Muscle of back (tissue), 11 donors: Measurements from ENCODE around the gene CA6. TPM values are rescaled to one million over a fixed set of nuclear protein-coding genes. Genes with fewer than 3 reads are reported as not detected.
"Not testable (repeated sequence)": the region's sequence is repeated elsewhere in the genome, so short reads cannot be mapped to it uniquely, and the experiment has no call there.

Experiments
- DNase-seq, 3 donors: peaks; one replicate each; pipeline versions ENCODE4 v3.0.0 to v3.0.0-alpha.2; 2013
- polyA plus RNA-seq, 10 donors: library from polyadenylated mRNA; unstranded; fragments of 120-200 nt; gene quantifications; one replicate each; pipeline ENCODE4 v1.2.1, GENCODE V29; 2013; ENCODE audit not compliant: insufficient read length in 10 of 10

The CA6 gene
- polyA plus RNA-seq, 10 donors, result 0.20 to 0.26 TPM; not detected in 8

DNA sequence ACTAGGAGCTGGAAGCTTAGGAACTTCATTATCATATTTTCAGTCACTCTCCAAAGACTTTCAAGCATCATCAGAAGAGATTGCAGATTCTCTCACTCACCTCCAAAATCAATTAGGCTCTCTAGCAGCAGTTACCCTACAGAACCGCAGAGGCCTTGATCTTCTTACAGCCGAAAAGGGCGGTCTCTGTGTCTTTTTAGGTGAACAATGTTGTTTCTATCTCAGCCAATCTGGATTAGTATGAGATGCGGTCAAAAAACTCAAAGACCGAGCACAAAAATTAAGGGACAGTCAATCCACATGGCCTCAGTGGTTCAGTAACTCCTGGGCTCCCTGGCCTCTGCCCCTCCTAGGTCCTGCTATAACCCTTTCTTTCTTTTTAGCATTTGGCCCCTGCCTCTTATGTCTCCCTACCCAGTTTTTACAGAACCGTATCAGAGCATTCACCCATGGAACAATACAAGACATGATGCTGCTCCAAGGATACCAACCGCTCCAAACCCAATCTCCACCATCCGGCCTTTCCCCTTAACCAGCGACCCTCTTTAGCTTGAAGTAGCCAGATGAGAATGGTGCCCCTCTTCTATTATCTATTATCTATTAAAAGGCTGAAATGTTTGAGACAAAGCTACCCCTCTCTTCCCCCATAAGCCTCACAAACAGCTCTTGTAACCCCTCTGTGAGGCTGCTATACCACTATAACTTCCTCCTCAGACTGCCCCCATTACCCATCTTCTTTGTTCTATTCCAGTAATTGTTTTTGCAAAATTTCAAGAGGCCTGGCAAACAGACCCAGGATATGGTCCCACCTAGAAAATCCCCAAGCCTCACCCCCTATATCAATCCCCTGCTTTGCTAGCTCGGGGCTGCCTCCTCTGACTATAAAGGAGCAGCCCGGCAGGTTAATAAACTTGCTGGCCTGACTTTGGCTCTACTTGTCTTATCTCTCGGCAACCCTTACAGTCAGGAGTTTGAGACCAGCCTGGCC is 18.7 kb upstream of the CA6 start:
- DNase-seq, result no peak

DNA sequence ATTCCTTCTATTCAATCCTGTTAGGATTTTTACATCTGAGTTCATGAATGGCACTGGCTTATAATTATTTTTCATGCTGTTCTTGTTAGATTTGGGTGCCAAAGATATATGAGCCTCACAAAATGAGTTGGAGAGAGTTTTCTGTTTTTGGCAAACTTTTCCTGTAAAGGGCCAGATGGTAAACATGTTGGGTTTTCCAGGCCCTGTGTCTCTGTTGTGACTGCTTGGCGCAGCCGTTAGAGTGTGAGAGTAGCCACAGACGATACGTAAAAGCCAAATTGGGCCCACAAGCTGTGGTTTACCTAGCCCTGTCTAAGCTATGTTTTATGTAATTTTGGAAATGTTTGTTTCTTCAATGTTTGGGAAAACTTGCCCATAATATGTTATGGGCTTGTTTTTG is 15.6 kb upstream of the CA6 start:
- DNase-seq, result peak; percentile 14 to 47 (median 32)

DNA sequence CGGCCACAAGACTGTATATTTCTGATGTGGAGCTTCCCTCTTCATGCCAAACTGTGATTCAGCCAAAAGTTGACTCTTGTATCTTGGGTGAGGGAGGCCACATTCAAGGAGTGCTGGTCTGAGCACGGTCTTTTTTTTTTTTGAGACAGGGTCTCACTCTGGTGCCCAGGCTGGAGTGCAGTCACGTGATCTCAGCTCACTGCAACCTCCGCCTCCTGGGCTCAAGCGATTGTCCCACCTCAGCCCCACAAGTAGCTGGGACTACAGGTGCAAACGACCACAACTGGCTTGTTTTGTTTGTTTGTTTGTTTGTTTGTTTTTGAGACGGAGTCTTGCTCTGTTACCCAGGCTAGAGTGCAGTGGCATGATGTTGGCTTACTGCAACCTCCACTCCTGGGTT is 8.6 kb upstream of the CA6 start:
- DNase-seq, result not testable (repeated sequence)

DNA sequence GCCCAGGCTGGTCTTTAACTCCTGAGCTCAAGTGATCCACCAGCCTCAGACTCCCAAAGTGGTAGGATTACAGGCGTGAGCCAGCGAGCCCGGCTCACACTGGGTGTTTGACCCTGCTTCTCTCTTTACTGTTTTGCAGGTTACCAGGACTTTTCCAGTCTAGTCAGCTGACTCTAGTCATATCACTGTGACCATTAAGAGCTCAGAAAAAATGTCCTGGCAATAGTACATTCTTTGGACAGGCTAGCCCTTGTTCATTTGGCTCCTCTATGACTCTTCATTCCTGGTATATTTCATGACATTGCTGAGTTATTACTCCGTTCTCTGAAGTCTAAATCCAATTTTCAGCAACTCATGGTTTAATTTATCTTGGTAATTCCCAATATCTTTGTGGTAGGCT is 8.0 kb upstream of the CA6 start:
- DNase-seq, result no peak

DNA sequence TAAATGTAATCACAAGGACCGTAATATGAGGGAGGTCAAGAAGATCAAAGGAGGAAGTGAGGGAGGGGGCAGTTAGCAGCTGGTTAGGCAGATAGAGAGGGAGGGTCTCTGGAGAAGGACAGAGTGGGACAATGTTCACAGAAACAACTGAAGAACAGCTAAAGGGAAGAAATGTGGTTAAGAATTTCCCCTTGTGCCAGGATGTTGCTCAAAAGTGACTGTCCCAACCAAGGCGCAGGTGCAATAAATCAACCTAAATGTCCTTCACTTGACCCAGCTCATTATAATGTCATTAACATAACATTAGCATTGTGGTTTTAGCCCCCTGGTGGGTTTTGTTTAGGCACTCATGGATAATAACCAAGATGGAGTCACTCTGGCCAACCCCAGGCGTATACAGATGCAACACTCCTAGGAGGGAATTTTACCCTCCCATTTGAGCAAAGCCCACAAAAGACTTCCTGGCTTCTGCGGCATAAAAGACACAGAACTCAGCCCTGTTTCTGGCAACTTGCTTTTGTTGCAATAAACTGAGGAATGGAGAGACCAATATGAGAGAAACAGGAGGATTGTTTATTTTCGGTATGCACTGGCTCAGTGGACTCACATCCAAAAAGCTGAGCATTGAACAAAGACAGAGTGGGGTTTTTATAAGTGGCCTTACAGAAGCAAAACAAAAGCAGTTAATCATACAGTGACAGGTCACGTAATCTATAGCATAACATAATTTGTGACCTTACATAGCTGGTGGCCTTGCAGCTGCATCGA is 7.3 kb upstream of the CA6 start:
- DNase-seq, result peak in 1 of 3 donors; percentile 40

DNA sequence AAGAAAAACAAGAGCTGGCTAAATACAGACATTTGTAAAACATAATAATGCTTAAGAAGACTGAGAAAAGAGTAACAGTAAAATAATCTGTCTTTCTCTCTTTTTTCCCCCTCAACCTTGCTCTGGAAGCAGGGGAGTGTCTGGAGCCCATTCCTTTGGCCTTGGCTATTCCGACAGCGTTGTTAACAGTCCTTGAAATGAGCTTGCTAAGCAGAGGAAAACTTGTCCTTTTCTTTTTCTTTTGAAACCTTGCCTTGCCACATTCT is 6.7 kb upstream of the CA6 start:
- DNase-seq, result peak in 1 of 3 donors; percentile 34

DNA sequence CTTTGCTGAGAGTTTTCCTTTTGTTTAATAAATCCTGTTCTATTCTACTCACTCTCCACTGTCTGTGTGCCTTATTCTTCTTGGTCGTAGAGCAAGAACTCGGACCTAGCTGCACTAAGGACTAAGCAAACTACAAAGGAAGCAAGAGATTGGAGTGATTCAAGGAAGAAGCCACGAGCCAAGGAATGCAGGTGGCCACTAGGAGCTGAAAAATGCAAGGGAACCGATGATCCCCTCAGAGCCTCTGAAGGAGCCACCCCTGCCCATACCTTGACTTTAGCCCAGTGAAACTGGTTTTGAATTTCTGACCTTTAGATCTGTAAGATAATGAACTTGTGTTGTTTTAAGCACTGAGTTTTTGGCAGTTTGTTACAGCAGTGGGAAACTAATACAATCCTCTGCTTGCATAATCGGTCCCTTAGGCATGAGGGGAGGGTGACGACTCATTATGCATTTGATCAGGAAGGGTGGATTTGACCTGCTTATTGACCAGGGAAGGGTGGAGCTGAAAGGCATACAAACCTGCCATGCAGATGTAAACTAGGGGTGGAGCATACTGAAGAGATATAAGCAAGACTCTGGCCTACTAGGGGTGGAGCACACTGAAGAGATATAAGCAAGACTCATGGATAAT is 6.2 kb upstream of the CA6 start:
- no peak for DNase-seq

DNA sequence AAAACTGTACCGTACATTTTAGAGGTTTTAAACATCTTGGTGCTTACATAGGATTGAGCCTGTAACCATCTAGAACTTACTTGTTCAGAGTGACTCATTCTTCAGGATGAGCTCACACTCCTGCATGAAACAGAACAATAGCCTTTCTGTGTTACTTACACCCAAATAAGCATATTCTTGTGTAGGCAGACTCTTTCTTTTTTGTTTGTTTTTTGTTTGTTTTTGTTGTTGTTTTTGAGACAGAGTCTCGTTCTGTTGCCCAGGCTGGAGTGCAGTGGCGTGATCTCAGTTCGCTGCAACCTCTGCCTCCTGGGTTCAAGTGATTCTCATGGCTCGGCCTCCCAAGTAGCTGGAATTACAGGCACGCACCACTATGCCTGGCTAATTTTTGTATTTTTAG is 3.8 kb upstream of the CA6 start:
- DNase-seq, result peak in 1 of 3 donors; percentile 17

DNA sequence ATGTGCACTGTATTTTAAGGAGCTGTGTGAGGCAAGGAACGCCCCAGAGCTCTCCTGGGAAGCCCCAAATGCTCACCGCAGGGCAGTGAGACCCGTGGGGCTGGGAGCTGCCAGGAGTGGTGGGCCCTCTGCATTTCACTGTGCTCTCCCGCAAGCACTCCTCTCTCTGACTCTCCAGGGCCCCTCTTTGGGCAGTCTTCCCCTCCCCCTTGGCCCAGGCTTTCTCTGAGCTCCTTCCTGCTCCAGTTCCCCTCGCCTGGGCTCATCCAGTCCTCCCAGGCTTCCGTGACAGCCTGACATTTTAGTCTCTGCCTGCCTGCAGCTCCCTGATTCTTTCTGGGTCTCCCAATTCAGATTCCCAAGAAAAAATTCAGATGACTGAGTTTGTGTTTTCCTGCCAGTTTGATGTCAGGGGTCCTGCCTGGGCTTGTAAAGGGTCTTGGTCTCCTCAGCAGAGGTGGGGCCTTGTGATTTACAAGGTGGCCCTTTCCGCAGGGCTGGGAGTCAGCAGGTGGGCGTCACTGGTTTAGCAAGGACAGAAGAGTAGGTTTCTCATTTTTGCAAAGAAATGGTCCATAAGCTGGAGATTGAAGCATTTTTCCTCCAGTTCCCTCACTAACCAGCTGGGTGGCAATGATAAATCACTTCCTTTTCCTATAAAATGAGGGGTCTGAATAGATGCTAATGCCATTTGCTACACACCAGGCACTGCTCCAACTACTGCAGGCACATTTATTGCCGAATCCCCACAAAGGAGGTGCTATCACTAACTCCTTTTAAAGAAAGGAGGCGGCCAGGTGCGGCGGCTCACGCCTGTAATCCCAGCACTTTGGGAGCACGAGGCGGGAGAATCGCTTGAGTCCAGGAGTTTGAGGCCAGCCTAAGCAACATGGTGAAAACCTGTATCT is 1.9 kb upstream of the CA6 start:
- DNase-seq, result peak in 1 of 3 donors; percentile 33

DNA sequence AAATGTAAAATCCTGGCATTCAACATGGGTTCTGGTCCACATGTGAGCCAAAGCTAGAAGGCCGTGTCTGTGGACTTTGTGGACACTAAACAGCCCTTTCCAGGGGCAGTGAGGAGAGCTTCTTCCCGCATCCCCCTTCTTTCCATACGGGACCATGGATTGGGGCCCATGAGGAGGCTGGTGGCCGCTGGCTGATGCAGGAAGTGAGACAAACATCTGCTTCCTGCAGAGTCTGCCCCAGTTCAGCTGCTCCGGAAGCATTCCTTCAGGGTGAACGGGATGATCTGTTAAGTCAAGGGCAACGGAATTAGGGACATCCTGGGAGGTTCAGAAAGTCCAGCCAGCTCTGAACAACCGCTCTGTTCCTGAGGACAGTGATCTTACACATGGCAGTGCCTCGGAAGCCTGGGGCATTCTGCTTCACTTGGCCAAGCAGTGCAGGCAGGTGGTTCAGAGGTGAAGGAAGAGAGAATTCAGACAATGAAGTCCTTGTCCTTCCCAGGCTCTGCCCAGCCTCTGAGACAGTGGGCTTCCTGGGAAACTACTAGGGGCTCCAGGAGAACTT is 1.5 kb downstream of the CA6 start:
- DNase-seq, result peak in 1 of 3 donors; percentile 20

DNA sequence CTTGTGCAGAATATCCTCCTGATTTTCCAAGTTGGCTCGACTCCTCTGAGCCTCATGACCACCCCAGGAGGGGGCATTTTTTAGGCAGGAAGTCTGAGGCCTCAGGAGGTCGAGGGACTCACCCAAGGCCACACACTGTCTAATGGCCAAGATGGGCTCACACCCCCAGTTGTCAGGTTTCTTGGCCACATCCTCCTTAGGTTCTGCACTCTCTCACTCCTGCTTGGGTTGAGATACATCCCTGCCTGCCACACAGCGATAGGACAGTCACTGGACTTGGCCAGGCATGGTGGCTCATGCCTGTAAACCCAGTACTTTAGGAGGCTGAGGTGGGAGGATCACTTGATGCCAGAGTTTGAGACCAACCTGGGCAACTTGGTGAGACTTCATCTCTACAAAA is 4.6 kb downstream of the CA6 start:
- no peak for DNase-seq

DNA sequence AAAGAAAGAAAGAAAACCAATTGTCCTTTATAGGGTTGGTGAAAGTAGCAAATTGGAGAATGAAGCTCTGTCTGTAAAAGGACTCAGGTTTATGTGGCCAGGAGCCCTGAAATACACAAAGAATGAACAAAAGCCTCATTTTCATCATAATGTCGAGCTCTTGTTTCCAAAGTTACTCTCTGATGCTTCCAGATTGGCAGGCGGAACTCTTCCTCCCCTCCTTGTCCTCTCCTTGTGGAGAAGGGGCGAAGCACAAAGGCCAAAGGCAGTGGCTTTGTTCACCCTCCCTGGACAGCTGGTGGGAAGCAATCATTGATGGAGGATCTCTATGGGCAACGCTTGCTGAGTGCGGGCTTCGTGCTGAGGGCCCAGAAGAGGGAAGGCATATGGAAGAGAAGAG is 5.6 kb downstream of the CA6 start:
- DNase-seq, result no peak

DNA sequence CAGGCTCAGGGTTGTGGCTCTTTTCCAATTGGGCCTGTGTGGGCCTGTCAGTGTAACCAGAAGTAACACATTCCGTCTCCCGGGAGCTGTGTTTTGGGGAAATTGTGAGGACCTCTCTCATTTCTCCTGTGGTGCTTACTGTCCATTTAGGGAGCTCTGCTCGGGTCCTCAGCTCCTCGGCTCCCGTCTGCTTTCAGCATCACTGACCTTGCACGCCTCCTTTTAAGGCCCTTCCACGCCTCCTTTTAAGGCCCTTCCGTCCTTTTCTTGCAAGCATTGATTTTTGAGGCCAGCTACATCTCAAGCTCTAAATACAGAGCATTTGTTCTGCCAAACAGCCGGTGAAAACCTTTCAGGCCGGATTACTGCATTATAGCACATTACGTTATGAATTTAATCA is 9.7 kb downstream of the CA6 start:
- DNase-seq, result no peak

DNA sequence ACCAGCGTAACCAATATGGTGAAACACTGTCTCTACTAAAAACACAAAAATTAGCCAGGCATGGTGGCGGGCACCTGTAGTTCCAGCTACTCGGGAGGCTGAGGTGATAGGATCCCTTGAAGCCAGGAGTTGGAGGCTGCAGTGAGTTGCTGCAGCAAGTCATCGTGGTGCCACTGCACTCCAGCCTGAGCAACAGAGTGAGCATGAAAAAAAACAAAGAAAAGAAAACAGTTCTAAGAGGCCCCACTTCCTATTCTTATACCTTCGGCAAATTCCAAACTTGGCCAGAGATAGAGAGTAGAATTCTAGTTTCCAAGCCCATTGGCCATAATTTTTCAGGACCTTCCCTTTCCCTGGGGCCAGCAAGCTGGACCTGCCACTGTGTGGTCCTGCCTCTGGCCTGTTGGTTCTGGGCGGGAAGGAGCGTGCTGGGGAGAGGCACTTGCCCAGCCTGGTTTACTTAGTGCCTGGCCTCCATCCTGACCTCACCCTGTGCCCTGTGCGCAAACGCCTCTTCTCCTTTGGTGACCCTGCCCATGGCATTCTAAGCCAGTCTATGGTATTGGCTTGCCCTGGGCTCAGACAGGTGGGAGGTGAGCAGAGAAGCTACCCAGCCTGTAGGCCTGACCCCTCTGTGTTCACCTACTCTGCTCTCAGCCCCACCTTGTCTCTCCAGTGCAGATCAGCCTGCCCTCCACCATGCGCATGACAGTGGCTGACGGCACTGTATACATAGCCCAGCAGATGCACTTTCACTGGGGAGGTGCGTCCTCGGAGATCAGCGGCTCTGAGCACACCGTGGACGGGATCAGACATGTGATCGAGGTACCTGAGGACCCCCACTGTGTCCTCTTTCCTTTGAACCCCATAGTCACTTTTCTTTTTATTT is 11.0 kb downstream of the CA6 start:
- no peak for DNase-seq

DNA sequence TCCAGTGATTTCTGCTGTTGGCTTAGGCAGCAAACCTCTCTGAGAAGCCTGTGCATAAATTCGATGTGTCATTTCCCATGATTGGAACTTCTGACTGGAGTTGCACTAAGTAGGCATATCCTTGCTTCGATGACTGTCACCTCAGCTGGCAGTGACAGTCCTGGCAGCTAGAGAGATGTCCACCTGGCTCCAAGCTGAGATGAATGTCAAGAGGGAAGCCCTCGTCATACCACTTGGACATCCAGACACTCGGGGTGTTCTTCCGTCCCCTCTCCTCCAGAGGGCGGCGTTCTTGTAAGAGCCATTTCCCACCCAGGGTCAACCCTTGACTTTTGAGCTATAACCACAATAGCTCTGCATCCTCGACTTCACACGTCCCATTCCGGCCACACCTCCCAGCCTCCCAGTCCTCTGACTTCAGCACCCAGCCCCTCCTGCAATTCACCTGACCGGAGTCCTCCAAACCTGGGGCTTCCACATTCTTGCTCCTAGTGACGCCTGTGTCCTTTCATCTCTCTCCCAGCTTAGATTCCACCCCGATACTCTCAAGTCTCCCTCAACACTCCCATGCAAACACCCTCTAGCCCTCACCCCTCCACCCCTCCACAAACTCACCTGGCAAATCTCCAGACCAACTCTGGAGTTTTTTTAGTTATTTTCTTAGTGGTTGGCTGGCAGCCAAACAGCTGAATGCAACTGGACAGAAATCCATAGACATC is 17.3 kb downstream of the CA6 start:
- DNase-seq, result no peak

DNA sequence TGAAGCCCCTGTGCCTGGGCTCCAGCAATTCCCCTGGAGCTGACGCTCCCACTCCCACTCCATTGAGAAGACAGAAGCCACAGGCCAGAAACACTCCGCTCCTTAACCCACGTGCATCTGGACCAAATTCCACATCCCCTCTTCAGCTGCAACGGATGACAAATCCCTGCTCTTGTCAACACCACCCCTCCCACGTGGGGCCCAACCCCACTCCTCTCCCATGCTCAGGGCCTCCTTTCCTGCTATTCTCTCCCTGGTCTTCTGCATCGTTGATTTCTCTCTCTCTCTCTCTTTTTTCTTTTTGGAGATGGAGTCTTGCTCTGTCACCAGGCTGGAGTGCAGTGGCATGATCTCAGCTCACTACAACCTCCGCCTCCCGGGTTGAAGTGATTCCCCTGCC is 18.3 kb downstream of the CA6 start:
- no peak for DNase-seq

DNA sequence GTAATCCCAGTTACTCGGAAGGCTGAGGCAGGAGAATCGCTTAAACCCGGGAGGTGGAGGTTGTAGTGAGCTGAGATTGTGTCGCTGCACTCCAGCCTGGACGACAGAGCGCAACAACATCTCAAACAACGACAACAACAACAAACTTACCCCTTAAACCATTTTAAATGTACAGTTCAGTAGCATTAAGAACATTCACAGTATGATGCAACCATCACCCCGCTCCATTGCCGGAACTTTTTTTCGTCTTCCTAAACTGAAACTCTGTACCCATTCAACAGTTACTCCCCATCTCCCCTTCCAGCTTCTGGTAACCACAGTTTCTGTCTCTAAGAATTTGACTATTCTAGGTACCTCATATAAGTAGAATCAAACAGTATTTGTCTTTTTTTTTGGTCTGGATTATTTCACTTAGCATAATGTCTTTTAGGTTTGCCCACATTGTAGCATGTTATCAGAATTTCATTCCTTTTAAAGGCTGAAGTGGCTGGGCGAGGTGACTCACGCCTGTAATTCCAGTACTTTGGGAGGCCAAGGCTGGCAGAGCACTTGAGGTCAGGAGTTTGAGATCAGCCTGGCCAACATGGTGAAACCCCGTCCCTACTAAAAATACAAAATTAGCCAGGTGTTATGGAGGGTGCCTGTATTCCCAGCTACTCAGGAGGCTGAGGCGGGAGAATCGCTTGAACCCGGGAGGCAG is 19.6 kb downstream of the CA6 start:
- no peak for DNase-seq

DNA sequence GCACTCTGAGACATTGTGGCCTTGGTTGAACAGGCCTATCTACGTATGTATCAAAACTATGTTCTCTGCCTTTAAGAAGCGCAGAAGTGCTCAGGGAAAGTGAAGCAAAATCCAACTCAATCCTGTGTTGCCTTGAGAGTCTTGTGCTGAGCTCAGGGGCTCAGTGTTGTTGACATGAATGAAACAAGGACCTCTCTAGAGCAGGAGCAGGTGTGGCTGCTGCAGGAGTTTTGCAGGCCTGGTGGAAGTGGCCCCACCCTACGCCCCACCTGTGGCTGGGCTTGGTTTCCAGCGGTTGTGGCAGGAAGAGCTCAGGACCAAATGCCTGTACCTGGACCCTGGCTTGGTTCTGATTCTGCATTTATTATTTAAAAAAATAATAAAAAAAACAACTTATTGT is 20.9 kb downstream of the CA6 start:
- DNase-seq, result no peak

DNA sequence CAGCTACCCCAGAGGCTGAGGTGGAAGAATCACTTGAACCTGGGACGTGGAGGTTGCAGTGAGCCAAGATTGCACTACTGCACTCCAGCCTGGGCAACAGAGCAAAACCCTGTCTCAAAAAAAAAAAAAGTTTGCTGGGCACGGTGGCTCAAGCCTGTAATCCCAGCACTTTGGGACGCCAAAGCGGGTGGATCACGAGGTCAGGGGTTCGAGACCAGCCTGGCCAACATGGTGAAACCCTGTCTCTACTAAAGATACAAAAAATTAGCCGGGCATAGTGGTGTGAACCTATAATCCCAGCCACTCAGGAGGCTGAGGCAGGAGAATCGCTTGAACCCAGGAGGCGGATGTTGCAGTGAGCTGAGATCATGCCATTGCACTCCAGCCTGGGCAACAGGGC is 23.2 kb downstream of the CA6 start:
- DNase-seq, result not testable (repeated sequence)
